GM12878 (cell line): ENCODE data around the gene ACTR8. TPM values are rescaled to one million over a fixed set of nuclear protein-coding genes. Genes with fewer than 3 reads are reported as not detected.
A peak's percentile ranks its signal among the peaks of the same experiment; 100 is the strongest.

Experiments used
- ATAC-seq: fragments of 200-7000 bp; cut with Tn5 transposase; 3 replicates; pipeline ENCODE4 v1.9.1; 2020; ENCODE audit warnings: mild to moderate bottlenecking, moderate library complexity
- BruUV-seq: library from RNA; stranded (reverse); fragments of 400-500 nt; replicated peaks from 2 replicates; lab custom pipeline; 2021; lab: Mats Ljungman, UMichigan
- CTCF ChIA-PET: fragments of 300-600 bp; sonication (Branson Sonifier 250); formaldehyde crosslinking; extraction: SDS; loops from one replicate; lab custom pipeline; 2021; ENCODE audit warnings: inconsistent platforms; lab: Yijun Ruan, JAX
- POLR2A ChIA-PET: fragments of 350-600 bp; formaldehyde crosslinking; extraction: SDS; loops from one replicate; lab custom pipeline; 2021; ENCODE audit warnings: inconsistent platforms; lab: Charles Lee
- RAD21 ChIA-PET: fragments of 300-600 bp; sonication (Branson Sonifier 250); formaldehyde crosslinking; loops from one replicate; lab custom pipeline; 2023; ENCODE audit warnings: antibody characterized with exemption; ENCODE audit not compliant: unreplicated experiment; lab: Charles Lee
- SMC1A ChIA-PET: fragments of 300-600 bp; sonication (Branson Sonifier 250); formaldehyde crosslinking; loops from one replicate; lab custom pipeline; 2023; ENCODE audit not compliant: unreplicated experiment, uncharacterized antibody; lab: Charles Lee
- DNase-seq: peaks from one replicate; pipeline ENCODE4 v3.0.0-alpha.2; 2011; ENCODE audit warnings: low read depth, low spot score
- FAIRE-seq: peaks from 3 replicates; lab custom pipeline; 2011; peaks lifted over from hg19 to GRCh38; lab: Jason Lieb, UNC
- H2AFZ ChIP-seq: 2 replicates; pipeline ENCODE4 v1.6.0; 2011; ENCODE audit warnings: low read depth, low read length, control low read depth; ENCODE audit not compliant: control insufficient read depth
- H3K27ac ChIP-seq: 2 replicates; pipeline ENCODE4 v1.5.1; 2011; ENCODE audit warnings: control low read depth; ENCODE audit not compliant: control insufficient read depth, insufficient read depth
- H3K27me3 ChIP-seq, 2 experiments: replicated peaks in 1 of 2; 2 replicates each; pipeline versions ENCODE4 v1.6.0 to v1.6.1; 2011; ENCODE audit warnings: low read length in 1 of 2; ENCODE audit not compliant: control insufficient read depth in 2 of 2, insufficient read depth in 2 of 2
- H3K36me3 ChIP-seq, 2 experiments: 2 replicates each; pipeline ENCODE4 v1.5.1; 2011; ENCODE audit warnings: low read length in 1 of 2; ENCODE audit not compliant: control insufficient read depth in 2 of 2, insufficient read depth in 2 of 2
- H3K4me1 ChIP-seq: 2 replicates; pipeline ENCODE4 v1.6.1; 2011; ENCODE audit warnings: mild to moderate bottlenecking, low read length, moderate library complexity, mixed read lengths; ENCODE audit not compliant: control insufficient read depth, insufficient read depth
- H3K4me2 ChIP-seq: 2 replicates; pipeline ENCODE4 v1.6.0; 2011; ENCODE audit warnings: control low read depth; ENCODE audit not compliant: control insufficient read depth, insufficient read depth
- H3K4me3 ChIP-seq: fragments of 200-600 bp; sonication (generic); 2 replicates; pipeline ENCODE4 v1.5.1; 2016
- H3K79me2 ChIP-seq: 2 replicates; pipeline ENCODE4 v1.6.0; 2011; ENCODE audit warnings: low read length; ENCODE audit not compliant: control insufficient read depth, insufficient read depth
- H3K9ac ChIP-seq: 2 replicates; pipeline ENCODE4 v1.8.0; 2011; ENCODE audit warnings: low read length, control low read depth, mixed read lengths; ENCODE audit not compliant: control insufficient read depth, insufficient read depth
- H3K9me3 ChIP-seq: replicated peaks from 3 replicates; pipeline ENCODE4 v1.5.1; 2011; ENCODE audit warnings: mild to moderate bottlenecking, low read length; ENCODE audit not compliant: control insufficient read depth, insufficient read depth
- H4K20me1 ChIP-seq: 2 replicates; pipeline ENCODE4 v1.6.0; 2011; ENCODE audit not compliant: control insufficient read depth, insufficient read depth
- CBX5 ChIP-seq: sonication (generic); IDR thresholded peaks from 2 replicates; pipeline ENCODE4 v1.6.1; 2016; ENCODE audit warnings: low read depth, moderate library complexity, mild to moderate bottlenecking, inconsistent platforms
- DPF2 ChIP-seq: fragments of 450-650 bp; IDR thresholded peaks from 2 replicates; pipeline ENCODE4 v1.6.1; 2017; ENCODE audit warnings: mild to moderate bottlenecking
- HDAC6 ChIP-seq: fragments of 200-600 bp; sonication (generic); IDR thresholded peaks from one replicate; pipeline ENCODE4 v1.8.0; 2017; ENCODE audit warnings: antibody characterized with exemption; ENCODE audit not compliant: unreplicated experiment
- IKZF1 ChIP-seq: fragments of 450-650 bp; conservative IDR thresholded peaks from 2 replicates; pipeline ENCODE4 v1.6.1; 2017; ENCODE audit warnings: antibody characterized with exemption, mild to moderate bottlenecking
- JUND ChIP-seq: IDR thresholded peaks from 2 replicates; pipeline ENCODE4 v1.6.1; 2012; ENCODE audit warnings: low read depth, mild to moderate bottlenecking, low read length, improper control_type of control experiment, moderate library complexity
- KAT2A ChIP-seq: conservative IDR thresholded peaks from 2 replicates; pipeline ENCODE4 v1.6.1; 2011; ENCODE audit warnings: low read depth, low read length; ENCODE audit not compliant: control insufficient read depth
- MEF2B ChIP-seq: fragments of 450-650 bp; IDR thresholded peaks from 2 replicates; pipeline ENCODE4 v1.6.1; 2018; ENCODE audit warnings: mild to moderate bottlenecking, moderate library complexity; ENCODE audit not compliant: partially characterized antibody, poor library complexity, severe bottlenecking
- NFXL1 ChIP-seq: fragments of 450-650 bp; IDR thresholded peaks from 2 replicates; pipeline ENCODE4 v1.6.1; 2017; ENCODE audit warnings: antibody characterized with exemption, mild to moderate bottlenecking, borderline replicate concordance
- POLR2A ChIP-seq: IDR thresholded peaks from 2 replicates; pipeline ENCODE4 v1.6.1; 2011; ENCODE audit warnings: low read depth, mild to moderate bottlenecking, low read length
- POU2F2 ChIP-seq: IDR thresholded peaks from 3 replicates; pipeline ENCODE4 v1.6.1; 2011; ENCODE audit warnings: low read depth, mild to moderate bottlenecking, low read length, borderline replicate concordance
- RAD51 ChIP-seq: fragments of 450-650 bp; IDR thresholded peaks from 2 replicates; pipeline ENCODE4 v1.6.1; 2016; ENCODE audit warnings: moderate library complexity, mild to moderate bottlenecking, inconsistent platforms
- RBBP5 ChIP-seq: fragments of 200-600 bp; sonication (generic); conservative IDR thresholded peaks from 2 replicates; pipeline ENCODE4 v1.6.1; 2016
- SIN3A ChIP-seq: IDR thresholded peaks from 2 replicates; pipeline ENCODE4 v1.6.1; 2012; ENCODE audit warnings: low read depth, low read length, improper control_type of control experiment
- SMAD1 ChIP-seq: fragments of 450-650 bp; IDR thresholded peaks from 2 replicates; pipeline ENCODE4 v1.6.1; 2018; ENCODE audit warnings: mild to moderate bottlenecking, low read depth; ENCODE audit not compliant: partially characterized antibody
- TCF3 ChIP-seq: IDR thresholded peaks from 2 replicates; pipeline ENCODE4 v1.6.1; 2012; ENCODE audit warnings: low read depth, mild to moderate bottlenecking, low read length, borderline replicate concordance; ENCODE audit not compliant: insufficient read depth
- YY1 ChIP-seq: IDR thresholded peaks from 2 replicates; pipeline ENCODE4 v1.6.1; 2011; ENCODE audit warnings: low read depth, mild to moderate bottlenecking, low read length
- ZNF384 ChIP-seq: IDR thresholded peaks from 2 replicates; pipeline ENCODE4 v1.6.1; 2012; ENCODE audit warnings: low read depth, mild to moderate bottlenecking, low read length, improper control_type of control experiment, borderline replicate concordance
- ZNF622 ChIP-seq: fragments of 450-650 bp; IDR thresholded peaks from 2 replicates; pipeline ENCODE4 v1.6.1; 2017; ENCODE audit warnings: mild to moderate bottlenecking, inconsistent platforms
- ZNF687 ChIP-seq: fragments of 450-650 bp; IDR thresholded peaks from 2 replicates; pipeline ENCODE4 v1.6.1; 2017; ENCODE audit warnings: mild to moderate bottlenecking, moderate library complexity
- ZZZ3 ChIP-seq: IDR thresholded peaks from 2 replicates; pipeline ENCODE4 v1.6.1; 2011; ENCODE audit warnings: low read depth; ENCODE audit not compliant: control insufficient read depth, insufficient read length
- WGBS: methylation state at CpG from one replicate; pipeline ENCODE4 v1.1.6; 2016; ENCODE audit warnings: low lambda C conversion rate; ENCODE audit not compliant: insufficient replicate concordance, insufficient coverage; ENCODE audit errors: missing lambda C conversion rate; 5-methylcytosine and 5-hydroxymethylcytosine counted together
- in situ Hi-C: fragments of 300-500 bp; cut with MboI; formaldehyde crosslinking; loops from 9 replicates; pipeline ENCODE4 v1.14.3; 2018; ENCODE audit warnings: mixed read lengths
- intact Hi-C: fragments of 100-400 bp; cut with micrococcal nuclease; formaldehyde crosslinking; loops from one replicate; pipeline ENCODE4 v1.14.2; 2022; ENCODE audit not compliant: unreplicated experiment
- polyA plus RNA-seq, 11 experiments: library from polyadenylated mRNA; depleted of rRNA in 4 of 11; unstranded in 6 of 11; stranded (reverse) in 5 of 11; fragments of >200 nt; fragmentation: Nextera tagmentation in 4 of 11; fragmentation: Illumina TruSeq in 1 of 11; extraction: Ambion mirVana in 4 of 11; extraction: Trizol in 1 of 11; gene quantifications; 1 replicate in 1 of 11; 2 replicates in 10 of 11; pipeline versions ENCODE4 v1.2.1 to v1.2.3, GENCODE V29; 2011 to 2016; ENCODE audit warnings: inconsistent platforms in 2 of 11, missing spikeins in 2 of 11, low read depth in 1 of 11
- total RNA-seq, 4 experiments: library from RNA; depleted of rRNA in 3 of 4; stranded (reverse); fragments of >200 nt in 3 of 4; fragmentation: Illumina TruSeq in 1 of 4; extraction: Trizol in 1 of 4; gene quantifications; 2 replicates each; pipeline versions ENCODE4 v1.2.1 to v1.2.3, GENCODE V29; 2013 to 2021

ACTR8 gene
- total and polyA plus RNA-seq, 10 of the 15 experiments (the other 5 are each of a cell fraction or from before 2014, with no cell fraction given), result 5.3 to 35.7 (median 26.4) TPM

- no peaks in the 10 kb centered on the region for H3K27me3 ChIP-seq
- no peaks in the 10 kb centered on the region for H3K9me3 ChIP-seq
- intact Hi-C loops (loop anchor here (10.0 kb wide), 1 partner anchor 98 kb away; no protein-coding TSS in a partner anchor), in situ Hi-C loops (no loop called here)
- peak; percentile 0; the same call in 2 of the 3 replicates for ATAC-seq
- no peak for DNase-seq
- FAIRE-seq, result no peak
- H4K20me1 ChIP-seq, result no peaks in the 10 kb centered on the region
- peak overlapping the region; percentile 18 for H3K9ac ChIP-seq
- POLR2A ChIA-PET, result interaction anchor here (0.7 to 4.1 kb wide), 5 partner anchors 49 to 194 kb away, joined by 3 to 30 read pairs (median 5); partner anchors contain the start of gene SELENOK
- WGBS, result 16% methylated on average over 12 of the region's 12 CpGs
- CTCF ChIA-PET, result interaction anchor here (0.9 to 2.5 kb wide), 3 partner anchors 13 to 34 kb away, joined by 3 to 8 read pairs (median 5); no protein-coding TSS in a partner anchor
- no peak overlapping the region for H3K4me3 ChIP-seq
- H3K36me3 ChIP-seq, result no peaks in the 10 kb centered on the region
- RAD21 ChIA-PET, result interaction anchor here (0.9 to 5.1 kb wide), 6 partner anchors 14 to 201 kb away, joined by 3 to 41 read pairs (median 4); no protein-coding TSS in a partner anchor
- SMC1A ChIA-PET, result interaction anchor here (1.2 to 3.3 kb wide), 5 partner anchors 35 to 194 kb away, joined by 3 to 21 read pairs (median 10); no protein-coding TSS in a partner anchor
- H2AFZ ChIP-seq, result peak overlapping the region; percentile 12
- H3K4me2 ChIP-seq, result peak overlapping the region; percentile 82
- H3K4me1 ChIP-seq, result peaks cover 39% of the 10 kb centered on the region
- H3K79me2 ChIP-seq, result peaks cover 18% of the 10 kb centered on the region
- peak overlapping the region; percentile 55 for H3K27ac ChIP-seq
- no TSS peak for BruUV-seq
- peak; percentile 99 for TF ChIP-seq NFXL1
- no peak for TF ChIP-seq SMAD1
- no peak for TF ChIP-seq RBBP5
- no peak for TF ChIP-seq HDAC6
- TF ChIP-seq ZNF384, result peak; percentile 79; the same call in 1 of the 2 replicates
- TF ChIP-seq JUND, result no peak
- TF ChIP-seq KAT2A, result no peak
- no peak for TF ChIP-seq CBX5
- peak; percentile 36 for TF ChIP-seq MEF2B
- no peak for TF ChIP-seq ZNF622
- no peak for TF ChIP-seq TCF3
- TF ChIP-seq YY1, result no peak
- TF ChIP-seq POU2F2, result no peak
- no peak for TF ChIP-seq RAD51
- TF ChIP-seq IKZF1, result peak; percentile 79
- TF ChIP-seq ZZZ3, result no peak
- TF ChIP-seq ZNF687, result no peak; the same call in 1 of the 2 replicates
- TF ChIP-seq POLR2A, result no peak
- TF ChIP-seq DPF2, result peak; percentile 41; the same call in 1 of the 2 replicates
- TF ChIP-seq SIN3A, result no peak
Observed at GRCh38 chr3:53842436-53843194, 39.3 kb downstream of the ACTR8 start.
